GM10847 (cell line): ENCODE data around the gene NUP188.

Source experiments
- POLR2A ChIP-seq: IDR thresholded peaks from 2 replicates; pipeline ENCODE4 v1.6.1; 2011; ENCODE audit not compliant: insufficient read length; ENCODE audit errors: extremely low read depth

NUP188 gene

GRCh38 chr9:129007766-129008468 is 60.4 kb downstream of the NUP188 start:
- TF ChIP-seq POLR2A: no peak

- no peak for TF ChIP-seq POLR2A
Observed at GRCh38 chr9:129008469-129008965, 61.0 kb downstream of the NUP188 start.

GRCh38 chr9:129008986-129009583 is 61.6 kb downstream of the NUP188 start:
- no peak for TF ChIP-seq POLR2A

- TF ChIP-seq POLR2A: no peak
Observed at GRCh38 chr9:129009584-129010141, 62.2 kb downstream of the NUP188 start.

- no peak for TF ChIP-seq POLR2A
Observed at GRCh38 chr9:129010267-129010975, 62.9 kb downstream of the NUP188 start.

GRCh38 chr9:129011170-129011569 is 63.7 kb downstream of the NUP188 start:
- no peak for TF ChIP-seq POLR2A

GRCh38 chr9:129011761-129012181 is 64.3 kb downstream of the NUP188 start:
- TF ChIP-seq POLR2A: no peak

GRCh38 chr9:129012343-129012742 is 64.8 kb downstream of the NUP188 start:
- TF ChIP-seq POLR2A: no peak

- TF ChIP-seq POLR2A: no peak
Observed at GRCh38 chr9:129012893-129013448, 65.5 kb downstream of the NUP188 start.

GRCh38 chr9:129013674-129014073 is 66.2 kb downstream of the NUP188 start:
- TF ChIP-seq POLR2A: no peak

- TF ChIP-seq POLR2A: no peak
Observed at GRCh38 chr9:129014124-129014523, 66.6 kb downstream of the NUP188 start.

- no peak for TF ChIP-seq POLR2A
Observed at GRCh38 chr9:129014608-129015007, 67.1 kb downstream of the NUP188 start.

GRCh38 chr9:129021091-129021490 is 73.6 kb downstream of the NUP188 start:
- no peak for TF ChIP-seq POLR2A

- no peak for TF ChIP-seq POLR2A
Observed at GRCh38 chr9:129022037-129022436, 74.5 kb downstream of the NUP188 start.
